Activated T-cell treated with anti-CD3 and anti-CD28 coated beads for 1 hour (primary cell): Measurements from ENCODE around the gene BLCAP.
"Not testable (repeated sequence)": the region's sequence is repeated elsewhere in the genome, so short reads cannot be mapped to it uniquely, and the experiment has no call there.

Source experiments
- DNase-seq: peaks from one replicate; pipeline ENCODE4 v3.0.0-alpha.2; 2020; ENCODE audit warnings: low read depth

Gene BLCAP

DNA sequence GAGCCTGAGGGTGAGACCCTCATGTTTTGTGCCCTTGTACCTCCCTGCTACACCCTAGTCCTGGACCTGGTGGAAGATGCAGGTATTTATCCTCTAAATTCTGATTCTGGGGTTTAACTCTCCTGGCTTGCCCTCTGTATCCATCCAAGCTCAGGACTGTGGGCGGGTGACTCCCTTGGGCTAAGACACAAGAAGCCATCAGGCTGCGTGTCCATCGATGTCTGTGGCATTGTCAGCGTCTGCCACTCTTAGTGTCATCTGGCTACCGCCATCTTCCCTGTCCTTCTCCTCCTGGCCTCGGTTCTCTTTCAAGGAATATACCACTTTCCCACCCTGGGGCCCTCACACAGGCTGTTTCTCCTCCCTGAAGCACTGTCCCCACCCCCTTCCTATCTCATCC is 28.9 kb upstream of the BLCAP start:
- DNase-seq, result no peak

DNA sequence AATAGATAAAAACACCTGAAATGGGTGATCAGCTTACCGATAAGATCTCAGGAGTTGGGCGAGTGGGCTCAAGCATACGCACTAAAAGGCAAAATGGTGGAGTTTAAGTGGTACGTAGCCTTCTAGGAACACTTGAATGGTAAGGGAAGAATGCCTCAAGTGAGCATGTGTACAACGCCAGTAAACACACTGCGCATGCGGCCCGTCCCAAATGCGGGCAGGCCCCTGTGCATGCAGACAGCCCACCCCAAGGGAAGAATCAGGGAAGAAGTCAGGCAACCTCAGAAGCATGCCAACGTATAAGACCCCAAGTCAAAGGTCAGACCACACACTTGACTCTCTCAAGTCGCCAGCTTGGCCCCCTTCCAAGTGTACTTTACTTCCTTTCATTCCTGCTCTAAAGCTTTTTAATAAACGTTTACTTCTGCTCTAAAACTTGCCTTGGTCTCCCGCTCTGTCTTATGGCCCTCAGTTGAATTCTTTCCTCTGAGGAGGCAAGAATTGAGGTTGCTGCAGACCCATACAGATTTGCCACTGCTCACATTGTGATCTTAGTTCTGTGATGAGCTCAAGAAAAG is 27.1 kb upstream of the BLCAP start:
- not testable (repeated sequence) for DNase-seq

DNA sequence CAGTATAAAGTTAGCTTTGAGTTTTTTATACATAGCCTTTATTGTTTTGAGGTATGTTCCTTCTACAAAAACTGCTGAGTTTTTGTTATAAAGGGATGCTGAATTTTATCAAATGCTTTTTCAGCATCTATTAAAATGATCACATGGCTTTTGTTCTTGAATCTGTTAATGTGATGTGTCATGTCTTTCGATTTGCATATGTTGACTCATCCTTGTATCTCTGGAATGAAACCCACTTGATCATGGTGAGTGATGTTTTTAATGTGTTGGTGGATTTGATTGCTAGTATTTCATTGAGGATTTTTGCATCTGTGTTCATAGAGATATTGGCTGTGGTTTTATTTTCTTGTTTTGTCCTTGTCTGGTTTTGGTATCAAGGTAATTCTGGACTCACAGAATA is 24.7 kb upstream of the BLCAP start:
- DNase-seq, result no peak

DNA sequence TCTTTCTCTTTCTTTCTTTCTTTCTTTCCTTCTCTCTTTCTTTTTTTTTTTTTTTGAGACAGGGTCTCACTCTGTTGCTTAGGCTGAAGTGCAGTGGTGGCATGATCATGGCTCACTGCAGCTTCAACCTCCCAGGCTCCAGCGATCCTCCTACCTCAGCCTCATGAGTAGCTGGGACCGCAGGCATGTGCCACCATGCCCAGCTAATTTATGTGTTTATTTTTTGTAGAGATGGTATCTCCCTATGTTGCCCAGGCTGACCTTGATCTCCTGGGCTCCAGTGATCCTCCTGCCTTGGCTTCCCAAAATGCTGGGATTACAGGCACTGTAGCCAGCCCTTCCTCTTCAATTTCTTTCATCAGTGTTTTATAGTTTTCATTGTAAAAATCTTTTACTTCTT is 24.0 kb upstream of the BLCAP start:
- DNase-seq, result not testable (repeated sequence)

DNA sequence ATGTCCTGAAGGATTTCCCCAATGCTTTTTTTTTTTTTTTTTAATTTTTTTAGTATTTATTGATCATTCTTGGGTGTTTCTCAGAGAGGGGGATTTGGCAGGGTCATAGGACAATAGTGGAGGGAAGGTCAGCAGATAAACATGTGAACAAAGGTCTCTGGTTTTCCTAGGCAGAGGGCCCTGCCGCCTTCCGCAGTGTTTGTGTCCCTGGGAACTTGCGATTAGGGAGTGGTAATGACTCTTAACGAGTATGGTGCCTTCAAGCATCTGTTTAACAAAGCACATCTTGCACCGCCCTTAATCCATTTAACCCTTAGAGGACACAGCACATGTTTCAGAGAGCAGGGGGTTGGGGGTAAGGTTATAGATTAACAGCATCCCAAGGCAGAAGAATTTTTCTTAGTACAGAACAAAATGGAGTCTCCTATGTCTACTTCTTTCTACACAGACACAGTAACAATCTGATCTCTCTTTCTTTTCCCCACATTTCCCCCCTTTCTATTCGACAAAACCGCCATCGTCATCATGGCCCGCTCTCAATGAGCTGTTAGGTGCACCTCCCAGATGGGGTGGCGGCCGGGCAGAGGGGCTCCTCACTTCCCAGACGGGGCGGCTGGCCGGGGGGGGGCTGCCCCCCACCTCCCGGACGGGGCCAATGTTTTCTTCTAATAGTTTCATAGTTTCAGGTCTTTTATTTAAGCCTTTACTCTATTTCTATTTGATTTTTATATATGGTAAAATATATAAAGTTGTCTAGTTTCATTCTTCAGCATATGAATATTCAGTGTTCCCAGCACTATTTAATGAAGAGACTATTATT is 22.6 kb upstream of the BLCAP start:
- not testable (repeated sequence) for DNase-seq

DNA sequence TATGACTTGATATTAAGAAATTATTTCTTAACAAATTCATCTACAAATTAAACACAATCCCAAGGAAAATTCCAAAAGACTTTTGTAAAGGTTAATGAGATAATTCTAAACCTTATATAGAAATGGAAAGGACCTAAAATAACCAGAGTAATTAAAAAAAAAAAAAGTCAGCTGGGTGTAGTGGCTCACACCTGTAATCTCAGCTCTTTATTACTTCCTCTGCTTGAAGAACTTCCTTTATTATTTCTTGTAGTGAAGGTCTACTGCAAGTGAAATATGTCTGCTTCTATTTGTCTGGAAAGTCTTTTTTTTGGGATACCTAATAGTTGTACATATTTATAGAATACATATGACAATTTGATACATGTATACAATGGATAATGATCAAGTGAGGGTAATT is 20.2 kb upstream of the BLCAP start:
- DNase-seq, result no peak

DNA sequence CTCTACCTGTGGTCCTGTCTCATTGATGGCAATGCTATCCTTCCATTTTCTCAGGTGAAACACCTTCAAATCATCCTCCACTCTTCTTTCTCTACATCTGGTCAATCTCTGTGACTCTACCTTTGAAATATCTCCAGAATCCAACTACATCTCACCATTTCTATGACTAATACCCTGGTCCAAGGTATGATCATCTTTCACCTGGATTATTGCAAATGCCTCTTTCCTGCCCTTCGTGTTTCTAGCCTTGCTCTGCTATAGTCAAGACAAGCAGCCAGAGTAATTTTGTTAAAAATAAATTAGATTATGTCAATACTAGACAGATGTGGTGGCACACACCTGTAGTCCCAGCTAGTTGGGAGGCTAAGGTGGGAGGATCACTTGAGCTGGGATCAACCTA is 17.8 kb upstream of the BLCAP start:
- no peak for DNase-seq

DNA sequence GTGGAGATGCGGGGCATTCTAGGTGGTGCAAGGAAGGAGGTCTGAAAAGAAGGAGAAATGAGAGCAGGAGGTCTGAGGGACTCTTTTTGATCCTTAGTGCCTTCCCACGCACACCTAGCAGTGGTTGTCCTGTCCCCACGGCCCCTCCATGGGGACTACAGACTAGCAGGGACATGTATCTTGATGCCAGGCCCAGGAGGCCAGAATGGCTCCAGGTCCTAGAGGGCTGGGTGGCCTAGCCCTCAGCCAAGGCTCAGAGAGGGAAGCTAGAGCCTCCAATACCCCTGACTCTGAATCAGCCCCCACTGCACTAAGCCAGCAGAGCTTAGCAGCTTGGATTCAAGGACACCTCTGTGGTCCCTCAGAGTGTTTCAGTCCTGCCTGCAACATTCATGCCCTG is 16.7 kb upstream of the BLCAP start:
- DNase-seq, result no peak

DNA sequence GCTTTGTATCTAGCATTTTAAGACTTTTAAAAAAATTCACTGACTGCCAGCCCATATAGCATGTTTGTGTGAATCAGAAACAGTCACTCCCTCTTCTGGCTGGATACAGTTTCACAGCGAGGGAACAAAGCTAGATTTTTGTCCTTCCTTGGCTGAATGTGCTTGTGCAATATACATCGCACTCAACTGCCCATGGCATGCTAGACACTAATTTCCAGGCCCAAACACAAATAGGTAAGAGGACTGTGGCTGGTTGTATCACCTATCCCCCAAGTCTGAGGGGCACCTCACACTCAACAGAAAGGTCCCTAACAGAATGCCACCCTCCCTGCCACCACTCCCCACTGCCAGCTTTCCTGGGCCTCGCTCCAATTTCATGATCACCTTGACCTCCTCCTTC is 16.2 kb upstream of the BLCAP start:
- no peak for DNase-seq

DNA sequence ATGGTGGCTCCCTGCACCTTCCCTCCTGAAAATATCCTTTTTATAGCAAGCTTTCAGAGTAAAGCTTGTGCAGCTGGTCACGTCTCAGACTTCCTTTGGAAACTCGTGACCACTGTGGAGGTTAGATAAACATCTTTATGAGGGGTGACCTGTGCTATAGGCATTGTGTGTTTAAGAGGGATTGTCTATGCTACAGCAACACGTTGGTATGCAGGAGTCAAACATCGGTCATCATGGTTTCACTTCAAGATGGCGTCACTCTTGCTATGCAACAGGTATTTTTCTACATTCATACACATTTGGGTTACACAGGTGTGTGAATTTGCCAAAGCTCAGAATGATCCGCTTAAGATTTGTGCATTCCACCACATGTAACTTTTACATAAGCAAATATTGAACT is 14.6 kb upstream of the BLCAP start:
- no peak for DNase-seq

DNA sequence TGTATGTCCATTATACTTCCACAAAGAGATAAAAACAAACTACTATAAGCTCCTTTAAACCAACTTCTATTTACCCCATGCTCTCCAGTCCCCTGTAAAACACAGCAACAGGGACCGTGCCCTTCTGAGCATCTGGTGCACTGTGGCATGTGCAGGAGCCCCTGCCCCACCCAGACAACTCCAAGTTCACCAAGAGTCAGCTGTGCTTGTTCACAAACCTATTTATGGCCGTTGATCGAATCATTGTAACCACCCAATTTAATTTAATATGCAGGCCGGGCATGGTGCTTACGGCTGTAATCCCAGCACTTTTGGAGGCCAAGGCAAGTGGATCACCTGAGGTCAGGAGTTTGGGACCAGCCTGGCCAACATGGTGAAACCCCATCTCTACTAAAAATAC is 13.7 kb upstream of the BLCAP start:
- no peak for DNase-seq

DNA sequence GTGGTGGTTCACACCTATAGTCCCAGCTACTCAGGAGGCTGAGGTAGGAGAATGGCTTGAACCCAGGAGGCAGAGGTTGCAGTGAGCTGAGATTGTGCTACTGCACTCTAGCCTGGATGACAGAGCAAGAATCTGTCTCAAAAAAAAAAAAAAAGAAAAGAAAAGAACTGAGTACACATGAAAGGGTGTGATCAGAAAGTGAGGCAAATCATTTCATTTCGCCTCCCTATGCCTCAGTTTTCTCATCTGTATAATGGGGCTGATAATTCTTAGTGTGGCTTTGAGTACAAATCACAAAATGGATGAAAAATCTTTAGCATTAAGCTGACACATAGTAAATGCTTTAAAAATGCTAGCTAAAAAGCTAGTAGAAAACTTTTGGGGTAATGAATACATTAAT is 13.2 kb upstream of the BLCAP start:
- DNase-seq, result not testable (repeated sequence)

DNA sequence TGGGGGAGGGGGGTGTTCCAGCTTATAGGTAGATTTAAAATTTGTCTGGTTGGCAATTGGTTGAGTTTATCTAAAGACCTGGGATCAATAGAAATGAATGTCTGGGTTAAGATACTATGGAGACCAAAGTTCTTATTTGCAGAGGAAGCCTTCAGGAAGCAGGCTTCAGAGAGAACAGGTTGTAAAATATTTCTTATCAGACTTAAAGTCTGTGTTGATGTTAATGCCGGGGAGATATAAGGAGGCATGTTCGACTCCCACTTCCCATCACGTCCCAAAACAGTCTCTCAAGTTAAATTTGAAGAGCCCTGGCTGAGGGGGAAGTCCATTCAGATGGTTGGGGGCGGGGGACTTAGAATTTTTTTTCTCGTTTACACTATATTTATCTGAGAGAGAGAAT is 12.3 kb upstream of the BLCAP start:
- no peak for DNase-seq

DNA sequence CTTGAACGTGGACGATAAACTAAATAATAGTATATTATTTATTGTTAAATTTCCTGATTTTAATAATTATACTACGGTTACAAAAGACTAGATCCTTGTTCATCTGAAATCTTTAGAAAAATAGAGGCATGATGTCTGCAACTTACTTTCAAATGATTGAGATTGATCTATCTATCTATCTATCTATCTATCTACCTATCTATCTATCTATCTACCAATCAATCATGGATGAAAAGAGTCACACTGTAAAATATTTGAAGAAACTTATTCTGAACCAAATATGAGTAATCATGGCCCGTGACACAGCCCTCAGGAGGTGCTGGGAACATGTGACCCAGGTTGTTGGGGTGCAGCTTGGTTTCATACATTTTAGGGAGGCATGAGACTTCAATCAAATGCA is 11.7 kb upstream of the BLCAP start:
- DNase-seq, result no peak

DNA sequence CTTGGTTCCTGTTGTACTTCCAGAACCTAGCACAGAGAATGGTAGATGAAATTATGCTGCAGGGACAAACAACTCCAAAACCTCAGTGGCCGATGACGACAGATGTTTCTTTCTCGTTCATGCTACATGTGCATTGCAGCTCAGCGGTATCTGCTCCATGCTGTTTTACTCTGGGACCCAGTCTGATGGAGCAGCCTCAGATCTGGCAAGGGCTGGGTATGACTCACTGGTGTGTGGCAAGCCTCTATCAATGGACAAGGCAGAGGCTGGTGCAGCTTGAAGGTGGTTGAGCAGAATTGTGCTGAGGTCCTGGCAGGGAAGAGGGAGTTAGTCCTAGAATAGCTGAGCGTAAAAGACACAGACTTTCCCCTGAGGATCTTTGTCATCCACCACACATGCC is 10.3 kb upstream of the BLCAP start:
- no peak for DNase-seq

DNA sequence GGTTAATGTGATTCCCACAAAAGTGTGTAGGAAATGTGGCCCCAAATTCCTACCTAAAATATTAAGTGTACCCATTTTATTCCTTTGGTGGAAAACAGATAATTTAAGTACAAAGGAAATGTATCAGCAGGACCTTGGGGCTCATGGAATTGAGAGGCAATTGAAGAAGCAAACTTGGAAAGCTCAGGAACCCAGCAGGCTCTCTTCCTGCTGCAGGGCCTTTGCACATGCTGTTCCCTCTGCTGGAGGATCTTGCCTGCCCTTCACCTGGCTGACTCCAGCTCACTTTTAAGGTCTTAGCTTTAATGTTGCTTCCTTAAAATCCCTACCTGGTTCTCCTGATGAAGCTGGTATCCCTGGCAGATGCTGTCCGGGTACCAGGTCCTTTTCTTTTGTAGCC is 9.8 kb upstream of the BLCAP start:
- DNase-seq, result no peak

DNA sequence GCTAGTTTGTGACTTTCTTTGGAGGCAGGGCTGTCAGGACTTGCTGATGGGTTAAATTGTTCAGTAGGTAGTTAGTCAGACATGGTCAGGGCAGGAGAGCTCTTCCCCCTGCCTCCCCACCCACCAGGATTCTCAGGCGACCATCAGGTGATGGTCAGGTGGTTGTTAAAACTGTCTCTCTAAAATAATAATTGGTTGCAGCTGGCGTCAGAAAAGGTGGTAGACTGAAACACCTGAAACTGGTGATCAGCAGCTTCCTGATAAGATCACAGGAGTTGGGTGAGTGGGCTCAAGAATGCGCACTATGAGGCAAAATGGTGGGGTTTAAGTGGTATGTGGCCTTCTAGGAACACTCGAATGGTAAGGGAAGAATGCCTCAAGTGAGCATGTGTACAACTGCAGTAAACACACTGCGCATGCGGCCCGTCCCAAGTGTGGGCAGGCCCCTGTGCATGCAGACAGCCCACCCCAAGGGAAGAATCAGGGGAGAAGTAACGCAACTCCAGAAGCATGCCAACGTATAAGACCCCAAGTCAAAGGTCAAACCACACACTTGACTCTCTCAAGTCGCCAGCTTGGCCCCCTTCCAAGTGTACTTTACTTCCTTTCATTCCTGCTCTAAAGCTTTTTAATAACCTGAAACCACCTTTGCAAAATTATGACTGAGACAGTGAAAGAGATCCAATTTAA is 7.9 kb upstream of the BLCAP start:
- no peak for DNase-seq

DNA sequence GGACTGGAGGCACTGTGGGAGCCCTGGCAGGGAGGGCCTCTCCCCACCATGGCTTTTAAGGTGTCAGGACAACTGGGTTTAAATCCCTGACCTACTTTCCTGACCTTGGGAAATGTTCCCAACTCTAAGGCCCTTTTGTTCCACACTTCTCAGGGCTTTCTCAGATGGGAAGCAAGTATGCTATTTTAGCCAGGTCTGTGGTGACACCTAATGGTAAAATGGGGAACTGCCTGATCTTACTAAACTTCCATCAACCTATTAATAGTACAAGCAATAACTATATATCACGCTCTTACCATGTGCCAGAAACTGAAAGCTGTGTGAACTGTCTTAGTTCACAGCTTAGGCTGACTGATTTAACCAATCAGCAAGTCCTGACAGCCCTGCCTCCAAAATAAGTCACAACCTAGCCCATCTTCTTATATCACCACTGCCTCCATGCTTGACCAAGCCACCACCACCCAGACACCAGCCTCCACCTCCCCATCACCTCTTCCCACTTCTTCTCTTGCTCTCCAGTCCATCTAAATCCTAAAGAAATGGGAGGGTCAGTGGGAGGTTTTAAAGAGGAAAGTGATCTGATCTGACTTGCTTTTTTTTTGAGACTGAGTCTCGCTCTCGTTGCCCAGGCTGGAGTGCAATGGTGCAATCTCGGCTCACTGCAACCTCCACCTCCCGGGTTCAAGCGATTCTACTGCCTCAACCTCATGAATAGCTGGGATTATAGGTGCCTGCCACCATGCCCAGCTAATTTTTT is 6.9 kb upstream of the BLCAP start:
- no peak for DNase-seq

DNA sequence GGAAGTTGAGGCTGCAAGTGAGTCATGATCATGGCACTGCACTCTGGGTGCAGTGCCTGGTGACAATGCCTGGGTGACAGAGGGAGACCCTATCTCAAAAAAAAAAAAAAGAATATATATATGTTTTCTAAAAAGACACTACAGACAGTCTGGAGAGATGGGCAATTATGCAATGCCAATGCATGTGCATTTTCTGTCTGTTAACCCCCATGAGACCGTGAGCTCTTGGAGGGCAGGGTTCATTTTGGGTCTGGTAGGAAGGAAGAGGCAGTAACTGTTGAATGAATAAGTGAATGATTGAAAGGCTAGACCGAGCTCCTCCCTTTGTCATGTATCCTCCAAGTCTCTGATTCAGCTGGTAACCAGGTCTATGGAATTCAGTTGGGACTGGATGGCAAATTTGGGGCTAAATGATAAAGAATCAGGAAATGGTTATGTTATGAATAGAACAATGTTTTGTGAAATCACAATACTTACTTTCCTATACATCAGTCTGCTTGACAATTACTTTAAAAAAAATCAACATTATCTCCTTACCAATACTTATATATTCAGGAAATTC is 5.6 kb upstream of the BLCAP start:
- DNase-seq, result no peak

DNA sequence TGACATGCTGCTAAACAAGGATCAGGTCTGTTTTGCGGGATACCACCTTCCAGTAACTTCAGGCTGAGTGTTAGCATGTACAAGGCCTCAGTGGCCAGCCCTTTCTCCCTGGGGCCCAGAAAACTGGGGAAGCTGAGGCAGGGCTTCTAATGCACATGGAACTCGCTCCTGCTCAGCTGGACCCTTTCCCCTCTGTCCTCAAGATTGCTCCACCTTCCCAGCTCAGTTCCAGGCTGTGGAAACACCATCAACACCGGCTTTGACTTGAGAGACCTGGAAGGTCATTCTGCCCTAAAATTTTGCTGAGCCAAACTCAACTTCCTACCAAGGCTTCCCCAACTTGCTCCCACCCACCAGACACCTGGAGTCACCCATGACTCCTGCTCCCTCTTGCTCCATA is 4.2 kb upstream of the BLCAP start:
- no peak for DNase-seq

DNA sequence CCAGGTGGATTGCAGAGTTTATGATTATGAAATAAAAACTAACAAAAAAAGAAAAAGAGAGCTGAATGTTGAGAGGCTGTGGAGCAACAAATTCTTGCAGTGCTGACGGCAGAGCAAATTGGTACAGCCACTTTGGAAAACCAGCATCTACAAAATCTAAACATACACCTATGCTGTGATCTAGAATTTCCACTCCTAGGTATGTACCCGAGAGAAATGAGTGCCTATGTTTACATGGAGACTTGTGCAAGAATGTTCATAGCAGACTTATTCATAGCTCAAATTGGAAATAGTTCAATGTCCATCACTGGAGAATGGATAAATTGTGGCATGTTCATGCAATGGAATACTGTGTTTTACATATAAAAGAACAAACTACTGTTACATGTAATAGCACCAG is 3.0 kb upstream of the BLCAP start:
- DNase-seq, result no peak

DNA sequence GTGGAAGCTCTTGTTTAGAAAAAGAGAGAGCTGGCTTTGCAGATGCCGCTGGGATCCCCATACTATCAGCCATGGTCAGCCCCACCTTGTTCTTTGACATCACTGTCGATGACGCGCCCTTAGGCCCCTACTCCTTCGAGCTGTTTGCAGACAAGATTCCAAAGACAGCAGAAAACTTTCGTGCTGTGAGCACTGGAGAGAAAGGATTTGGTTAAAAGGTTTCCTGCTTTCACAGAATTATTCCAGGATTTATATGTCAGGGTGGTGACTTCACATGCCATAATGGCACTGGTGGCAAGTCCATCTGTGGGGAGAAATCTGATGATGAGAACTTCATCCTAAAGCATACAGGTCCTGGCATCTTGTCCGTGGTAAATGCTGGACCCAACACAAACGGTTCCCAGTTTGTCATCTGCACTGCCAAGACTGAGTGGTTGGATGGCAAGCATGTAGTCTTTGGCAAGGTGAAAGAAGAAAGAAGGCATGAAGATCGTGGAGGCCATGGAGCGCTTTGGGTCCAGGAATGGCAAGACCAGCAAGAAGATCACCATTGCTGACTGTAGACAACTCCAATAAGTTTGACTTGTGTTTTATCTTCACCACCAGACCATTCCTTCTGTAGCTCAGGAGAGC is 2.4 kb upstream of the BLCAP start:
- no peak for DNase-seq
